CD4-positive, alpha-beta T cell treated with Interleukin-6 at 100 ng/mL for 8 hours (primary cell): ENCODE data around the gene GPRC5C.

Experiments
- DNase-seq: peaks from one replicate; pipeline ENCODE4 v3.0.0-alpha.2; 2020; ENCODE audit warnings: mixed read lengths, low spot score

Gene GPRC5C

GRCh38 chr17:74433421-74434121 lies 1.7 kb downstream of the GPRC5C start:
- no peak for DNase-seq

GRCh38 chr17:74435775-74436359 lies 4.0 kb downstream of the GPRC5C start:
- no peak for DNase-seq

GRCh38 chr17:74437702-74438101 lies 5.8 kb downstream of the GPRC5C start:
- DNase-seq, result no peak

- DNase-seq, result no peak
These were observed 8.0 kb downstream of the GPRC5C start for GRCh38 chr17:74439691-74440567.

- no peak for DNase-seq
These were observed 9.6 kb downstream of the GPRC5C start for GRCh38 chr17:74441537-74441936.

GRCh38 chr17:74442291-74442669 lies 10.4 kb downstream of the GPRC5C start:
- DNase-seq, result no peak

GRCh38 chr17:74442670-74443515 lies 11.0 kb downstream of the GPRC5C start:
- DNase-seq, result no peak

GRCh38 chr17:74443516-74444296 lies 11.8 kb downstream of the GPRC5C start:
- DNase-seq, result no peak

GRCh38 chr17:74444406-74444805 lies 12.5 kb downstream of the GPRC5C start:
- no peak for DNase-seq

GRCh38 chr17:74445158-74445557 lies 13.3 kb downstream of the GPRC5C start:
- DNase-seq, result no peak

- no peak for DNase-seq
These were observed 14.9 kb downstream of the GPRC5C start for GRCh38 chr17:74446551-74447500.

- DNase-seq, result no peak
These were observed 15.8 kb downstream of the GPRC5C start for GRCh38 chr17:74447628-74448159.

- DNase-seq, result no peak
These were observed 16.9 kb downstream of the GPRC5C start for GRCh38 chr17:74448756-74449155.

- DNase-seq, result no peak
These were observed 17.4 kb downstream of the GPRC5C start for GRCh38 chr17:74449306-74449705.

GRCh38 chr17:74449773-74450172 lies 17.9 kb downstream of the GPRC5C start:
- DNase-seq, result no peak

- DNase-seq, result no peak
These were observed 18.3 kb downstream of the GPRC5C start for GRCh38 chr17:74450231-74450630.

GRCh38 chr17:74450925-74451403 lies 19.1 kb downstream of the GPRC5C start:
- no peak for DNase-seq

- no peak for DNase-seq
These were observed 19.7 kb downstream of the GPRC5C start for GRCh38 chr17:74451557-74451956.

- no peak for DNase-seq
These were observed 20.3 kb downstream of the GPRC5C start for GRCh38 chr17:74452033-74452840.
